Activated T-cell treated with anti-CD3 and anti-CD28 coated beads, Interleukin-2, amount 50 U/mL, for 4 hours (primary cell): ENCODE data around the gene VTA1. TPM values are rescaled to one million over a fixed set of nuclear protein-coding genes. Genes with fewer than 3 reads are reported as not detected.
"Not testable (repeated sequence)": the region's sequence is repeated elsewhere in the genome, so short reads cannot be mapped to it uniquely, and the experiment has no call there.

Experiments used
- ATAC-seq, 2 donors: fragments of 200-7000 bp; cut with Tn5 transposase; one replicate each; pipeline ENCODE4 v1.10.0; 2021
- DNase-seq: peaks from one replicate; pipeline ENCODE4 v3.0.0-alpha.2; 2020
- H3K27me3 Mint-ChIP-seq: one replicate; pipeline ENCODE4 v1.8.0; 2021; ENCODE audit warnings: low read depth, mixed read lengths
- H3K36me3 Mint-ChIP-seq: one replicate; pipeline ENCODE4 v1.8.0; 2022; ENCODE audit warnings: mixed read lengths; ENCODE audit not compliant: insufficient read depth
- H3K4me1 Mint-ChIP-seq: one replicate; pipeline ENCODE4 v1.8.0; 2021; ENCODE audit warnings: low read depth, mixed read lengths
- H3K4me3 Mint-ChIP-seq: one replicate; pipeline ENCODE4 v1.8.0; 2021; ENCODE audit warnings: mild to moderate bottlenecking, moderate library complexity, mixed read lengths
- H3K9me3 Mint-ChIP-seq: one replicate; pipeline ENCODE4 v1.8.0; 2021; ENCODE audit warnings: mixed read lengths
- total RNA-seq, 3 donors: library from RNA; stranded (reverse); gene quantifications; one replicate each; pipeline ENCODE4 v1.2.1, GENCODE V29; 2021

The VTA1 gene
- total RNA-seq, 3 donors from 2014 or later, result 63.3 to 69.7 (median 63.3) TPM

DNA sequence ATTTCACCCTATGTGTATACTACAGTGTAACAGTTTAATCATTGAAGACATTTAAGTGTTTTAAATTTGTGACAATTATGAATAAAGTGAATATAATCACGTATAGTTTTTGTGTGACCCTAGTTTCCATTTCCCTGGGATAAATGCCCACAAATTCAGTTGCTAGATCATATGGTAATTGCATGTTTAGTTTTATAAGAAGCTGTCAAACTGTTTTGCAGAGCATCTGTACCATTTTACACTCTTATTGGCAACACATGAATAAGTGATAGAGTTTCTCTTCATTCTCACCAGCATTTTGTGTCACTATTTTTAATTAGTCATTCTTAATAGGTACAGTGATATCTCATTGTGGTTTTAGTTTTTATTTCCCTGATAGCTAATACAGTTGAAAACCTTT lies 7.3 kb downstream of the VTA1 start:
- peaks cover 13% of the 10 kb centered on the region for H3K36me3 Mint-ChIP-seq
- H3K27me3 Mint-ChIP-seq, result no peaks in the 10 kb centered on the region
- no peak for ATAC-seq
- H3K4me3 Mint-ChIP-seq, result no peak overlapping the region
- peaks cover 61% of the 10 kb centered on the region for H3K4me1 Mint-ChIP-seq
- no peaks in the 10 kb centered on the region for H3K9me3 Mint-ChIP-seq
- DNase-seq, result no peak

- Mint-ChIP-seq H3K36me3 (peaks cover 12% of the 10 kb centered on the region), H3K9me3 (no peaks in the 10 kb centered on the region), H3K27me3 (no peaks in the 10 kb centered on the region), H3K4me3 (no peak overlapping the region), H3K4me1 (peaks cover 58% of the 10 kb centered on the region)
- no peak for DNase-seq
- ATAC-seq, result no peak
Measured at GRCh38 chr6:142155091-142155490, 8.0 kb downstream of the VTA1 start.

- no peaks in the 10 kb centered on the region for H3K9me3 Mint-ChIP-seq
- peaks cover 56% of the 10 kb centered on the region for H3K4me1 Mint-ChIP-seq
- DNase-seq, result no peak
- ATAC-seq, result peak in 1 of 2 donors; percentile 40
- no peaks in the 10 kb centered on the region for H3K27me3 Mint-ChIP-seq
- H3K4me3 Mint-ChIP-seq, result no peak overlapping the region
- H3K36me3 Mint-ChIP-seq, result peaks cover 9% of the 10 kb centered on the region
Measured at GRCh38 chr6:142155895-142156757, 9.1 kb downstream of the VTA1 start.

GRCh38 chr6:142156758-142157068 lies 9.7 kb downstream of the VTA1 start:
- ATAC-seq, result not testable (repeated sequence)

DNA sequence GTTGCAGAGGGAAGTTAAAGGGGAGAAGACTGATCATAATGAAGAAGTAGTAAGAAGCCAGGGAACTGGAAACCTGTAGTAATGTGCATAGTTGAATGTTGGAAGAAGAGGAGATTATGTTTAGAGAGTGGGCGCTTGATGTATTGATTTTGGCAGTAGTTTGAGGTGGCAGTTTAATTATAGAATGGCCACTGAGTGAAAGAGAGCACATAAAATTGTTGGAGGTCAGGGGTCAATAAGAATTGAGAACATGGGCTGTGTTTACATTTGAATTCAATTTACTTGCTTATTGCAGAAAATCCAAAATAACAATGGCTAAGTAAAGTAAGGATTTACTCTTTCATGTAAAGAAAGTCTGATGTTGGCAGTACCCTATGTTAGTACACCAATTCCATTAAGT lies 15.7 kb downstream of the VTA1 start:
- peaks cover 36% of the 10 kb centered on the region for H3K4me1 Mint-ChIP-seq
- DNase-seq (no peak), ATAC-seq (no peak)
- no peaks in the 10 kb centered on the region for H3K27me3 Mint-ChIP-seq
- H3K9me3 Mint-ChIP-seq, result no peaks in the 10 kb centered on the region
- H3K4me3 Mint-ChIP-seq, result no peak overlapping the region
- peaks cover 18% of the 10 kb centered on the region for H3K36me3 Mint-ChIP-seq

More at GRCh38 chr6:142156758-142157068, 9.7 kb downstream of the VTA1 start:
- not testable (repeated sequence) for DNase-seq, H3K4me3 Mint-ChIP-seq, H3K36me3 Mint-ChIP-seq, H3K27me3 Mint-ChIP-seq, H3K9me3 Mint-ChIP-seq
- H3K4me1 Mint-ChIP-seq, result peaks cover 54% of the 10 kb centered on the region

- DNase-seq (no peak), ATAC-seq (no peak)
- Mint-ChIP-seq H3K4me1 (peaks cover 29% of the 10 kb centered on the region), H3K27me3 (no peaks in the 10 kb centered on the region), H3K9me3 (no peaks in the 10 kb centered on the region), H3K36me3 (peaks cover 20% of the 10 kb centered on the region), H3K4me3 (no peak overlapping the region)
Measured at GRCh38 chr6:142165227-142165626, 18.2 kb downstream of the VTA1 start.

GRCh38 chr6:142167071-142167470 lies 20.0 kb downstream of the VTA1 start:
- no peaks in the 10 kb centered on the region for H3K27me3 Mint-ChIP-seq
- no peaks in the 10 kb centered on the region for H3K9me3 Mint-ChIP-seq
- peaks cover 20% of the 10 kb centered on the region for H3K4me1 Mint-ChIP-seq
- no peak overlapping the region for H3K4me3 Mint-ChIP-seq
- no peak for ATAC-seq
- DNase-seq, result no peak
- H3K36me3 Mint-ChIP-seq, result peaks cover 17% of the 10 kb centered on the region

- Mint-ChIP-seq H3K9me3 (no peaks in the 10 kb centered on the region), H3K27me3 (no peaks in the 10 kb centered on the region), H3K4me1 (peaks cover 16% of the 10 kb centered on the region), H3K36me3 (peaks cover 19% of the 10 kb centered on the region), H3K4me3 (no peak overlapping the region)
- DNase-seq (no peak), ATAC-seq (no peak)
Measured at GRCh38 chr6:142167486-142167885, 20.4 kb downstream of the VTA1 start.

- H3K9me3 Mint-ChIP-seq, result no peaks in the 10 kb centered on the region
- peaks cover 6% of the 10 kb centered on the region for H3K4me1 Mint-ChIP-seq
- no peak for ATAC-seq
- H3K36me3 Mint-ChIP-seq, result peaks cover 52% of the 10 kb centered on the region
- no peaks in the 10 kb centered on the region for H3K27me3 Mint-ChIP-seq
- no peak for DNase-seq
- H3K4me3 Mint-ChIP-seq, result no peak overlapping the region
Measured at GRCh38 chr6:142171351-142171750, 24.3 kb downstream of the VTA1 start.

- no peak for DNase-seq
- no peak for ATAC-seq
- Mint-ChIP-seq H3K9me3 (peaks cover 9% of the 10 kb centered on the region), H3K27me3 (no peaks in the 10 kb centered on the region), H3K4me3 (no peak overlapping the region), H3K4me1 (peaks cover 6% of the 10 kb centered on the region), H3K36me3 (peaks cover 59% of the 10 kb centered on the region)
Measured at GRCh38 chr6:142172758-142173157, 25.7 kb downstream of the VTA1 start.

- Mint-ChIP-seq H3K36me3 (peaks cover 62% of the 10 kb centered on the region), H3K4me3 (no peak overlapping the region), H3K27me3 (no peaks in the 10 kb centered on the region), H3K9me3 (peaks cover 16% of the 10 kb centered on the region), H3K4me1 (peaks cover 6% of the 10 kb centered on the region)
- no peak for DNase-seq
- ATAC-seq, result no peak
Measured at GRCh38 chr6:142173980-142174379, 26.9 kb downstream of the VTA1 start.

GRCh38 chr6:142174703-142175102 lies 27.6 kb downstream of the VTA1 start:
- ATAC-seq (no peak), DNase-seq (no peak)
- Mint-ChIP-seq H3K27me3 (no peaks in the 10 kb centered on the region), H3K36me3 (peaks cover 67% of the 10 kb centered on the region), H3K9me3 (peaks cover 16% of the 10 kb centered on the region), H3K4me3 (no peak overlapping the region), H3K4me1 (peaks cover 6% of the 10 kb centered on the region)

DNA sequence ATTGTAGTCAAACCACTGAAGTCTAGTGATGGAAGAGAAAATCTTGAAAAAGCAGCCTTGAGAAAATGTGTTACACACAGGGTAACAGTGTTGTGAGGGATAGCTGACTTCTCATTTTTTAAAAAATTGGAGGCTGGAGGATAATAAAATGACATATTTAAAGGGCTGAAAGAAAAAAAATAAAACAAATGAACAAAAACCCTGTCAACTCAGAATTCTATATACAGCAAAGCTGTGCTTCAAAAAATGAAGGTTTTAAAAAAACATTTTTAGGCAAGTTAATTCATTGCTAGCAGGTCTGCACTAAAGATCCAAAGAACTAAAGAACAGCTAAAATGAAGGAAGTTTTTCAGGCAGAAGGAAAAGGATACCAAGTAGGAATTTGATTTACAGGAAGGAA lies 31.1 kb downstream of the VTA1 start:
- Mint-ChIP-seq H3K4me1 (peaks cover 15% of the 10 kb centered on the region), H3K36me3 (peaks cover 67% of the 10 kb centered on the region), H3K9me3 (peaks cover 16% of the 10 kb centered on the region), H3K4me3 (no peak overlapping the region), H3K27me3 (no peaks in the 10 kb centered on the region)
- ATAC-seq, result no peak
- DNase-seq, result no peak

- Mint-ChIP-seq H3K36me3 (peaks cover 33% of the 10 kb centered on the region), H3K4me3 (no peak overlapping the region), H3K9me3 (peaks cover 12% of the 10 kb centered on the region), H3K4me1 (peaks cover 16% of the 10 kb centered on the region), H3K27me3 (no peaks in the 10 kb centered on the region)
- no peak for DNase-seq
- no peak for ATAC-seq
Measured at GRCh38 chr6:142182004-142182403, 34.9 kb downstream of the VTA1 start.

DNA sequence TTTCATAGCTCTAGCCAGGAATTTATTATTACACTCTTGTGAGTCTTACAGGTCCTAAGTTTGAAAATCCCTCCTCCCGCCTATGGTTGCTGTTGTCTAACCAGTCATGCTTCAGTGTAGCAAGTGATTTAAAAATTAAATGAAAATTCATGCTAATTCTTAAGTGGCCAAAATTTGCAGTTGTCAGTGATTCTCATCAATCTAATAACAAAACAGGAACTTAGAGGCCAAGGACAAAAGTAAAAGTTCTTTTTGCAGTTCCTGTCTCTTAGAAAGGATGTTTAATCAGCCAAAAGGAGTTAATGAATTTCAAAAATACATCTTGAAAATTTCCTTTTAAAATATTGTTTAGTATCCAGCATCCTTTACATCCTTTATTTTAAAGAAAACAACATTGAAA lies 36.3 kb downstream of the VTA1 start:
- Mint-ChIP-seq H3K9me3 (peaks cover under 1% of the 10 kb centered on the region), H3K36me3 (peaks cover 23% of the 10 kb centered on the region), H3K27me3 (no peaks in the 10 kb centered on the region), H3K4me1 (peaks cover 16% of the 10 kb centered on the region), H3K4me3 (no peak overlapping the region)
- no peak for ATAC-seq
- DNase-seq, result no peak
